NB4 (cell line): ENCODE results near the gene PARD3.

Experiments used
- DNase-seq: peaks from one replicate; pipeline ENCODE4 v3.0.0; 2010; ENCODE audit warnings: low read depth
- H3K4me3 ChIP-seq: one replicate; pipeline ENCODE4 v1.5.1; 2011; ENCODE audit warnings: mild to moderate bottlenecking, low read depth, low read length, moderate library complexity
- MYC ChIP-seq: IDR thresholded peaks from 2 replicates; pipeline ENCODE4 v1.6.1; 2011; ENCODE audit warnings: low read depth, low read length
- POLR2A ChIP-seq: IDR thresholded peaks from 2 replicates; pipeline ENCODE4 v1.6.1; 2011; ENCODE audit warnings: mild to moderate bottlenecking; ENCODE audit not compliant: insufficient read length; ENCODE audit errors: extremely low read depth
- TF ChIP-seq, protein P1 (sequence below): IDR thresholded peaks from 2 replicates; pipeline ENCODE4 v1.6.1; 2011; ENCODE audit warnings: low read depth, low read length
- TF ChIP-seq, protein P2 (sequence below): IDR thresholded peaks from one replicate; pipeline ENCODE4 v1.5.1; 2012; ENCODE audit warnings: low read depth, low read length

Gene PARD3

DNA sequence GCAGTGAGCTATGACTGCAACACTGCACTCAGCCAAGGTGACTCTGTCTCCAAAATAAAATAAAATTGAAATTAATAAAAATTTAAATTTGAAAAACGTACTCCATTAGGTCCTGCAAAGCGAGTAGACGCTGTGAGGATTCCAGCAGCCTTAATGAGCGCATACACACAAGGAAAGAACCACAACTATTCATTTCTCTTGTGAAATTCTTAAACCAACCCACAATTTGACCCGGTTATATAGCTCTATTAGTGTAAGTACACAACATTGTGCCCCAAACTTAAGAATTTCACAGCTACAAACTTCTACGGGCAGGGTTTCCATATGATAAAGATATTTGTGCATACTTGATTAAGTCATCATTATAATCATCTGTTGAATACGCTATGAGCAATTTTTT lies 84.4 kb downstream of the PARD3 start:
- H3K4me3 ChIP-seq: no peak overlapping the region
- DNase-seq: no peak
- TF ChIP-seq, protein P1, sequence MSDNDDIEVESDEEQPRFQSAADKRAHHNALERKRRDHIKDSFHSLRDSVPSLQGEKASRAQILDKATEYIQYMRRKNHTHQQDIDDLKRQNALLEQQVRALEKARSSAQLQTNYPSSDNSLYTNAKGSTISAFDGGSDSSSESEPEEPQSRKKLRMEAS: no peak
- TF ChIP-seq, protein P2, sequence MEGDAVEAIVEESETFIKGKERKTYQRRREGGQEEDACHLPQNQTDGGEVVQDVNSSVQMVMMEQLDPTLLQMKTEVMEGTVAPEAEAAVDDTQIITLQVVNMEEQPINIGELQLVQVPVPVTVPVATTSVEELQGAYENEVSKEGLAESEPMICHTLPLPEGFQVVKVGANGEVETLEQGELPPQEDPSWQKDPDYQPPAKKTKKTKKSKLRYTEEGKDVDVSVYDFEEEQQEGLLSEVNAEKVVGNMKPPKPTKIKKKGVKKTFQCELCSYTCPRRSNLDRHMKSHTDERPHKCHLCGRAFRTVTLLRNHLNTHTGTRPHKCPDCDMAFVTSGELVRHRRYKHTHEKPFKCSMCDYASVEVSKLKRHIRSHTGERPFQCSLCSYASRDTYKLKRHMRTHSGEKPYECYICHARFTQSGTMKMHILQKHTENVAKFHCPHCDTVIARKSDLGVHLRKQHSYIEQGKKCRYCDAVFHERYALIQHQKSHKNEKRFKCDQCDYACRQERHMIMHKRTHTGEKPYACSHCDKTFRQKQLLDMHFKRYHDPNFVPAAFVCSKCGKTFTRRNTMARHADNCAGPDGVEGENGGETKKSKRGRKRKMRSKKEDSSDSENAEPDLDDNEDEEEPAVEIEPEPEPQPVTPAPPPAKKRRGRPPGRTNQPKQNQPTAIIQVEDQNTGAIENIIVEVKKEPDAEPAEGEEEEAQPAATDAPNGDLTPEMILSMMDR: no peak
- TF ChIP-seq MYC: no peak
- TF ChIP-seq POLR2A: no peak

- no peak for DNase-seq
- no peak overlapping the region for H3K4me3 ChIP-seq
- TF ChIP-seq MYC: no peak
- TF ChIP-seq, protein P2: no peak
- TF ChIP-seq, protein P1: no peak
- TF ChIP-seq POLR2A: no peak
Observed at GRCh38 chr10:34729619-34730018, 85.5 kb downstream of the PARD3 start.

DNA sequence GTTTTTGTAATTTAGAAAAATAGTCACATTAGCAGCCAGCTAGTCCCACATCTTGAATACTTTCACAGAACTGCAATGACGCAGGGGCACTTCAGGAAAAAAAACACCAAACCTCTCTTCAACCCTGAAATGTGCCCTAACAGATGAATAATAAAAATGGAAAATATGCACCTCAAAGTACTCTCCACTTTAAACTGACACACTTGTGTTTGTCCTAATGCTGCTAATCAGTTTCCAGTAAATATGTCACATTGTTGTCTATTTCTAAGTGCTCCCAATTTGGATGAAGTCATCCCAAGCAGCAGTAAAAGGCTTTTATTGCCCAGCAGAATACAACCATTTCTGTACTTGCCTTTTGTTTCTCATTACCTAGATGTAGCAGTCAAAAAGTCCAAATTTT lies 86.7 kb downstream of the PARD3 start:
- no peak for DNase-seq
- TF ChIP-seq, protein P2: no peak
- TF ChIP-seq, protein P1: no peak
- TF ChIP-seq POLR2A (no peak), MYC (no peak)
- no peak overlapping the region for H3K4me3 ChIP-seq

DNA sequence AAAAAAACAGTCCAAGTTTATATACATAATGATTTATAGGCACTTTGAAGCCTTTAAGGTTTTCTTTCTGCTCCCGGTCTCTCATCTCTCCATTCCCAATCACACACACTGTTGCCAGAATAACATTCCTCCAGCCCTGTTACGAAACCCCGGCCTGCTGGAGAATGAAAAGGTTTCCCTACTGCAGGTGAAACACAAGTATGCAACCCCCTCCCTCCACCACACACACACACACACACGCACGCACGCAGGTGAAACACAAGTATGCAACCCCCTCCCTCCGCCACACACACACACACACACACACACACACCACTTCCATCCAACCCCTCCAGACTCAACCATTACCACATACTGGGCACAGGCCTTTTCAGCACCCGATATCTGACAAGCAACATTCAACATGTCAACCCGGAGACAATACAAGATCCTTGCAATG lies 87.5 kb downstream of the PARD3 start:
- H3K4me3 ChIP-seq: no peak overlapping the region
- no peak for DNase-seq
- TF ChIP-seq, protein P1: no peak
- TF ChIP-seq MYC (no peak), POLR2A (no peak)
- TF ChIP-seq, protein P2: no peak

GRCh38 chr10:34726862-34727261 lies 88.2 kb downstream of the PARD3 start:
- TF ChIP-seq, protein P1: no peak
- TF ChIP-seq, protein P2: no peak
- TF ChIP-seq POLR2A (no peak), MYC (no peak)
- peak; percentile 20 for DNase-seq
- H3K4me3 ChIP-seq: no peak overlapping the region

DNA sequence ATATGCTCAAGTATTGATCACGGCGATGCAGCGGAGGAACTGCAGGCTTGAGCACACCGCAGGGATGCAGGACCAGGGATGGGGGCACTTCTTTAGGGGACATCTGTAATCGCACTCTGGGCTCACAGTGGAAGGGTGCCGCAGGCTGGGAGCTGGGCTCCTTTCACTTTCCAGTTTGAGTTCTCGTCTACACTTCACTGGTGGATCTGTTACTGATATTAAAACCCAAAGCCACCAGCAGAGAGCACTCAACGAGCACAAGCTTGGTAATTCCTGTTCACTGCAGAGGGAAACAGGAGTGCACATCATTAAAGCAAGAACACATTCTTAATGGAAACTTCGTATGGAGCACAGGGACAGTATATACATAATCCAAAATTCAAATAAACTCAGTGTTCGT lies 91.3 kb downstream of the PARD3 start:
- H3K4me3 ChIP-seq: no peak overlapping the region
- TF ChIP-seq MYC (no peak), POLR2A (no peak)
- TF ChIP-seq, protein P1: no peak
- TF ChIP-seq, protein P2: no peak
- DNase-seq: peak; percentile 37
